ENCODE measurements around the gene PIGR. TPM values are rescaled to one million over a fixed set of nuclear protein-coding genes. Genes with fewer than 3 reads are reported as not detected.

Gene PIGR
- total and polyA plus RNA-seq, 2 donors (not counting 3 experiments of a cell fraction or from before 2014, with no cell fraction given) = not detected

DNA sequence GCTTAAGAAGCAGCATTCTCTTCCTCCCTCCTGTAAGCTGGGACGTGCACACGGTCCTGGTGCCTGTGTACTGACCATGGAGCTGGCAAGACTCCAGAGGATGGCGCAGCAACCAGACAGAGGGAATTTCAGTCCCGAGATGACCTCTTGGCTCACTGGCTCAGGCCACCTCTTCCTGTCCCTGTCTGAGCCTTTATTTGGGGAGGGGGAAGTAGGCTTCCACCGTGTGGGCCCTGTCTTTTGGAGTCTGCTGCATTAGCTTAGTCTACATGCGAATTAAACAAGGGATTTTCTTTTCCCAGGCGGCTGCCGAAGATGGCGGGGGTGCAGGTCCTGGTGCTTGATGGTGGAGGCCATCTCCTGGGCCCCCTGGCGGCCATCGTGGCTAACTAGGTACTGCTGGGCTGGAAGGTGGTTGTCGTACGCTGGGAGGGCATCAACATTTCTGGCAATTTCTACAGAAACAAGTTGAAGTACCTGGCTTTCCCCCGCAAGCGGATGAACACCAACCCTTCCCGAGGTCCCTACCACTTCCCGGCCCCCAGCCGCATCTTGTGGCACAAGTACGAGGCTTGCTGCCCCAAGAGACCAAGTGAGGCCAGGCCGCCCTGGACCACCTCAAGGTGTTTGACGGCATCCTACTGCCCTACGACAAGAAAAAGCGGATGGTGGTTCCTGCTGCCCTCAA lies 38.8 kb downstream of the PIGR start:
- no peak overlapping the region for H3K4me2 ChIP-seq (ENCODE audit: insufficient read depth, low read length)
- no peak overlapping the region for H3K27ac ChIP-seq (ENCODE audit: insufficient read depth, low read depth, low read length)
- dilution Hi-C loops (cut with MboI; ENCODE audit: extremely low pct_ligation_motif_present, low sequenced_read_pairs) (no loop called here), intact Hi-C loops (cut with micrococcal nuclease) (no loop called here)
- H3K4me3 ChIP-seq (replicated peaks in 1 of 3; ENCODE audit: insufficient read depth in 1 of 3, low read depth in 1 of 3, low read length in 3 of 3) = no peak overlapping the region
- H4K20me1 ChIP-seq (replicated peaks; ENCODE audit: control insufficient read depth, extremely low read depth, insufficient read depth, low read length) = no peaks in the 10 kb centered on the region
- ChIA-PET CTCF (no interaction called here), POLR2A (no interaction called here)
- DNase-seq (ENCODE audit: low read depth, low spot score) = no peak
- H3K9me3 ChIP-seq (replicated peaks; ENCODE audit: control insufficient read depth, insufficient read depth, low read length) = no peaks in the 10 kb centered on the region
- peaks cover 27 to 31% of the 10 kb centered on the region in 2 experiments for H3K27me3 ChIP-seq (ENCODE audit: control insufficient read depth in 2 of 2, insufficient read depth in 2 of 2, low read length in 2 of 2)
- no peak for FAIRE-seq
- TF ChIP-seq, protein P1, sequence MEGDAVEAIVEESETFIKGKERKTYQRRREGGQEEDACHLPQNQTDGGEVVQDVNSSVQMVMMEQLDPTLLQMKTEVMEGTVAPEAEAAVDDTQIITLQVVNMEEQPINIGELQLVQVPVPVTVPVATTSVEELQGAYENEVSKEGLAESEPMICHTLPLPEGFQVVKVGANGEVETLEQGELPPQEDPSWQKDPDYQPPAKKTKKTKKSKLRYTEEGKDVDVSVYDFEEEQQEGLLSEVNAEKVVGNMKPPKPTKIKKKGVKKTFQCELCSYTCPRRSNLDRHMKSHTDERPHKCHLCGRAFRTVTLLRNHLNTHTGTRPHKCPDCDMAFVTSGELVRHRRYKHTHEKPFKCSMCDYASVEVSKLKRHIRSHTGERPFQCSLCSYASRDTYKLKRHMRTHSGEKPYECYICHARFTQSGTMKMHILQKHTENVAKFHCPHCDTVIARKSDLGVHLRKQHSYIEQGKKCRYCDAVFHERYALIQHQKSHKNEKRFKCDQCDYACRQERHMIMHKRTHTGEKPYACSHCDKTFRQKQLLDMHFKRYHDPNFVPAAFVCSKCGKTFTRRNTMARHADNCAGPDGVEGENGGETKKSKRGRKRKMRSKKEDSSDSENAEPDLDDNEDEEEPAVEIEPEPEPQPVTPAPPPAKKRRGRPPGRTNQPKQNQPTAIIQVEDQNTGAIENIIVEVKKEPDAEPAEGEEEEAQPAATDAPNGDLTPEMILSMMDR (IDR thresholded peaks at IDR 0.05; ENCODE audit: extremely low read depth in 1 of 2, insufficient read depth in 1 of 2, low read depth in 1 of 2, low read length in 2 of 2) = peak; percentile 15 to 32
- TF ChIP-seq EZH2 (IDR thresholded peaks at IDR 0.05; ENCODE audit: borderline replicate concordance, low read depth, low read length, severe bottlenecking) = no peak
- no peaks in the 10 kb centered on the region for H3K36me3 ChIP-seq (ENCODE audit: control insufficient read depth in 2 of 2, extremely low read depth in 1 of 2, insufficient read depth in 2 of 2, low read length in 2 of 2)
- no peaks in the 10 kb centered on the region for H3K79me2 ChIP-seq (ENCODE audit: control insufficient read depth, insufficient read depth, low read length)
- H3K9ac ChIP-seq (replicated peaks; ENCODE audit: extremely low read depth, insufficient read depth, low read length) = no peak overlapping the region
- no peaks in the 10 kb centered on the region for H3K9me1 ChIP-seq (replicated peaks; ENCODE audit: control insufficient read depth, extremely low read depth, insufficient read depth, low read length)
- no peak overlapping the region for H2AFZ ChIP-seq (ENCODE audit: low read depth, low read length)
- BruUV-seq (replicated peaks) = no TSS peak
- H3K4me1 ChIP-seq (ENCODE audit: control insufficient read depth, extremely low read depth, insufficient read depth, low read length) = no peaks in the 10 kb centered on the region

DNA sequence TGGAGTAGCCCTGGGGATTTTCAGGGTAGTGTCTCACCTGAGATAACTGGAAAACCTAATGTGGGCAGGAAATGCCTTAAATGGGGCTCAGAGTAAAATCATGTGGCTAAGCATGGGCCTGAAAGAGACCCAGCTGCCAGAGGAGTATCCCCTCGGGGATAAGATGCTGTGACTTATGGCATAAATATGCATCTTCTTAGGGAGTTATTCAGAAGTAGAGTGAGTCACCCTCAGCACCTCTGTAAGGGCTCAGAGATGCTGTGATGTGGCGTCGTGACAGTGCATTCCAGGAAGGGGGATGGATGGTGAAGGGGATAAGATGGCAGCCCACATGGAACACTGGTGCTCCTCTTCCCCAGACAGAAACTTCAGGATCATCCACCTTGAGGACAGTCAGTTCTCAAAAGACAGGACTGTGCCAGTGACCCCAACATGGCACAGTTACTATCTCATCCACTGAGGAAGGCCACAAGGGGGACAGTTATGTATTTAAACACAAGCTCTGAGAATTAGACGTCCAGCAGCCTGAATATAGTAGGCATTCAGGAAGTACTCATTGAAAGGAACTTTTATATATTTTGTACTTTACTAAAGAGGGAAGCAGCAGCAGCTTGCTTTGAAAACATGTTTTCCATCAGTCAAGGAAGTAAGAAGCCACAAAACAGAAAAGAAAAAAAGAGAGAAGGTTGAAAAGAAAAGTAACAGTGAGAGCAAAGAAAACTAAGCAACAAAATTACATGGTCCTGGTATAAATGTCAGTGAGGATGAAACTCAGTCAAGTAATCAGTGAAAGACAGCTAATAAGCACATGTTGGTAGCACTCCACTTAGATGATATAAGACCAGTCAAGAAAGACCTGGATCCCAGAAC lies 40.7 kb downstream of the PIGR start:
- intact Hi-C loops (cut with micrococcal nuclease) (no loop called here), dilution Hi-C loops (cut with MboI; ENCODE audit: extremely low pct_ligation_motif_present, low sequenced_read_pairs) (no loop called here)
- ChIA-PET POLR2A (no interaction called here), CTCF (no interaction called here)
- H3K4me1 ChIP-seq (ENCODE audit: control insufficient read depth, extremely low read depth, insufficient read depth, low read length) = no peaks in the 10 kb centered on the region
- DNase-seq (ENCODE audit: low read depth, low spot score) (no peak), FAIRE-seq (no peak)
- H3K4me2 ChIP-seq (ENCODE audit: insufficient read depth, low read length) = no peak overlapping the region
- peaks cover 25 to 27% of the 10 kb centered on the region in 2 experiments for H3K27me3 ChIP-seq (ENCODE audit: control insufficient read depth in 2 of 2, insufficient read depth in 2 of 2, low read length in 2 of 2)
- no peaks in the 10 kb centered on the region for H3K36me3 ChIP-seq (ENCODE audit: control insufficient read depth in 2 of 2, extremely low read depth in 1 of 2, insufficient read depth in 2 of 2, low read length in 2 of 2)
- H3K9ac ChIP-seq (replicated peaks; ENCODE audit: extremely low read depth, insufficient read depth, low read length) = no peak overlapping the region
- no peak overlapping the region for H3K27ac ChIP-seq (ENCODE audit: insufficient read depth, low read depth, low read length)
- no peaks in the 10 kb centered on the region for H3K79me2 ChIP-seq (ENCODE audit: control insufficient read depth, insufficient read depth, low read length)
- H3K4me3 ChIP-seq (replicated peaks in 1 of 3; ENCODE audit: insufficient read depth in 1 of 3, low read depth in 1 of 3, low read length in 3 of 3) = no peak overlapping the region
- TF ChIP-seq, protein P2, sequence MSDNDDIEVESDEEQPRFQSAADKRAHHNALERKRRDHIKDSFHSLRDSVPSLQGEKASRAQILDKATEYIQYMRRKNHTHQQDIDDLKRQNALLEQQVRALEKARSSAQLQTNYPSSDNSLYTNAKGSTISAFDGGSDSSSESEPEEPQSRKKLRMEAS (IDR thresholded peaks at IDR 0.05; ENCODE audit: insufficient read depth, insufficient read length) = no peak
- TF ChIP-seq EZH2 (IDR thresholded peaks at IDR 0.05; ENCODE audit: borderline replicate concordance, low read depth, low read length, severe bottlenecking) = no peak
- TF ChIP-seq, protein P1 (IDR thresholded peaks at IDR 0.05; ENCODE audit: extremely low read depth in 1 of 2, insufficient read depth in 1 of 2, low read depth in 1 of 2, low read length in 2 of 2) = no peak
- no peak for TF ChIP-seq MYC (IDR thresholded peaks at IDR 0.05; ENCODE audit: low read depth, low read length)
- TF ChIP-seq POLR2AphosphoS5 (IDR thresholded peaks at IDR 0.05; ENCODE audit: insufficient read depth, low read depth, low read length) = no peak
- TF ChIP-seq GATA2 (IDR thresholded peaks at IDR 0.05; ENCODE audit: insufficient read depth, insufficient read length, low read depth, low read length) = no peak
- H3K9me1 ChIP-seq (replicated peaks; ENCODE audit: control insufficient read depth, extremely low read depth, insufficient read depth, low read length) = no peaks in the 10 kb centered on the region
- no peaks in the 10 kb centered on the region for H4K20me1 ChIP-seq (replicated peaks; ENCODE audit: control insufficient read depth, extremely low read depth, insufficient read depth, low read length)
- H2AFZ ChIP-seq (ENCODE audit: low read depth, low read length) = no peak overlapping the region
- BruUV-seq (replicated peaks) = no TSS peak
- no peaks in the 10 kb centered on the region for H3K9me3 ChIP-seq (replicated peaks; ENCODE audit: control insufficient read depth, insufficient read depth, low read length)

Measured in endothelial cell of umbilical vein (primary cell).